Measurements from ENCODE around the gene ADAMTSL4. TPM values are rescaled to one million over a fixed set of nuclear protein-coding genes. Genes with fewer than 3 reads are reported as not detected.

The ADAMTSL4 gene
- total and polyA plus RNA-seq, 2 of the 8 experiments (the other 6 are each of a cell fraction or from before 2014, with no cell fraction given), result 4.2 to 5.4 TPM

GRCh38 chr1:150514913-150515327 lies 34.3 kb upstream of the ADAMTSL4 start:
- peak overlapping the region; percentile 86 for H2AFZ ChIP-seq (ENCODE audit: low read length)
- peak overlapping the region; percentile 100; the same call in 1 of the 2 replicates for H2BK15ac ChIP-seq (ENCODE audit: low read length)
- peak overlapping the region; percentile 72 to 91 (median 82) for H3K4me3 ChIP-seq (ENCODE audit: extremely low read depth in 1 of 4, insufficient read depth in 2 of 4, low read depth in 3 of 4, low read length in 4 of 4)
- no peaks in the 10 kb centered on the region for H4K20me1 ChIP-seq (replicated peaks in 1 of 2; ENCODE audit: control insufficient read depth in 1 of 2, insufficient read depth in 2 of 2, low read length in 2 of 2)
- no peaks in the 10 kb centered on the region for H3K36me3 ChIP-seq (ENCODE audit: control insufficient read depth in 2 of 4, insufficient read depth in 4 of 4, low read length in 3 of 4)
- no peak overlapping the region for H2BK20ac ChIP-seq (ENCODE audit: low read length)
- H4K5ac ChIP-seq (ENCODE audit: insufficient read length, low read depth, low read length), result no peak overlapping the region
- H3K18ac ChIP-seq (ENCODE audit: extremely low read depth, low read length), result peak overlapping the region; percentile 72; the same call in 1 of the 2 replicates
- H3K4me2 ChIP-seq (ENCODE audit: insufficient read depth in 1 of 2, low read depth in 2 of 2, low read length in 2 of 2), result peak overlapping the region; percentile 88 to 91
- no peak overlapping the region for H2AK5ac ChIP-seq (ENCODE audit: low read depth, low read length)
- no peaks in the 10 kb centered on the region for H3K9me3 ChIP-seq (ENCODE audit: insufficient read depth in 2 of 2, low read depth in 1 of 2, low read length in 1 of 2)
- POLR2A ChIA-PET (ENCODE audit: partially characterized antibody), result interaction anchor here (0.6 to 2.4 kb wide), 13 partner anchors 13 to 259 kb away, joined by 3 to 10 read pairs (median 4); partner anchors contain the start of genes ADAMTSL4, MCL1 and RPRD2
- no peak for DNase-seq (ENCODE audit: low read depth in 1 of 2, low spot score in 2 of 2)
- peak overlapping the region; percentile 79 for H3K56ac ChIP-seq (replicated peaks; ENCODE audit: insufficient read length, low read depth, low read length)
- no peak overlapping the region for H4K91ac ChIP-seq (replicated peaks; ENCODE audit: insufficient read length, low read length)
- H2BK120ac ChIP-seq (replicated peaks; ENCODE audit: low read depth, low read length), result no peak overlapping the region
- no peak overlapping the region for H3K27ac ChIP-seq (ENCODE audit: low read depth, low read length)
- H3K27me3 ChIP-seq (replicated peaks in 1 of 4; ENCODE audit: control insufficient read depth in 3 of 4, extremely low read depth in 1 of 4, insufficient read depth in 3 of 4, low read length in 3 of 4), result no peaks in the 10 kb centered on the region; a peak in 1 of 7 replicates
- no peak overlapping the region for H2BK5ac ChIP-seq (ENCODE audit: low read depth, low read length)
- peak overlapping the region; percentile 55; the same call in 1 of the 2 replicates for H2BK12ac ChIP-seq (ENCODE audit: low read depth, low read length)
- FAIRE-seq, result no peak
- no peaks in the 10 kb centered on the region for H3K79me1 ChIP-seq (ENCODE audit: low read depth, low read length)
- H3K4ac ChIP-seq (replicated peaks; ENCODE audit: insufficient read length, low read depth, low read length), result no peak overlapping the region
- peaks cover 0 to 4% (median 3%) of the 10 kb centered on the region in 4 experiments; a peak in 5 of 7 replicates for H3K4me1 ChIP-seq (replicated peaks in 1 of 4; ENCODE audit: control insufficient read depth in 3 of 4, insufficient read depth in 4 of 4, low read length in 3 of 4)
- no peaks in the 10 kb centered on the region for H3K79me2 ChIP-seq (ENCODE audit: control insufficient read depth in 1 of 2, insufficient read depth in 2 of 2, low read length in 2 of 2)
- WGBS, 2 experiments (ENCODE audit: extremely low coverage in 1 of 2, insufficient coverage in 1 of 2, insufficient read length in 1 of 2, insufficient replicate concordance in 2 of 2, low coverage in 1 of 2, low lambda C conversion rate in 2 of 2, missing lambda C conversion rate in 1 of 2), result 44% methylated on average over 21 of the region's 21 CpGs; no CpG with 5 or more reads in 1 of the 2 experiments
- H3K9ac ChIP-seq (replicated peaks in 1 of 4; ENCODE audit: extremely low read depth in 1 of 4, low read depth in 3 of 4, low read length in 3 of 4), result peak overlapping the region in 3 of 4 experiments; percentile 48 to 73 (median 55); a peak in 6 of 7 replicates
- CTCF ChIA-PET (ENCODE audit: partially characterized antibody), result interaction anchor here (1.4 to 22.4 kb wide), 5 partner anchors 11 to 45 kb away, joined by 3 to 253 read pairs (median 4); no protein-coding TSS in a partner anchor
- H3K14ac ChIP-seq (ENCODE audit: insufficient read length), result no peak overlapping the region
- no peak overlapping the region for H3K23ac ChIP-seq (ENCODE audit: insufficient read length)
- H3K23me2 ChIP-seq (ENCODE audit: low read depth, low read length), result peaks cover 5% of the 10 kb centered on the region
- peak overlapping the region; percentile 45; the same call in 1 of the 2 replicates for H4K8ac ChIP-seq (ENCODE audit: extremely low read depth, insufficient read depth, low read length)
- no peak for TF ChIP-seq TAF1 (IDR thresholded peaks at IDR 0.05; ENCODE audit: low read depth, low read length)
- TF ChIP-seq, protein P1, sequence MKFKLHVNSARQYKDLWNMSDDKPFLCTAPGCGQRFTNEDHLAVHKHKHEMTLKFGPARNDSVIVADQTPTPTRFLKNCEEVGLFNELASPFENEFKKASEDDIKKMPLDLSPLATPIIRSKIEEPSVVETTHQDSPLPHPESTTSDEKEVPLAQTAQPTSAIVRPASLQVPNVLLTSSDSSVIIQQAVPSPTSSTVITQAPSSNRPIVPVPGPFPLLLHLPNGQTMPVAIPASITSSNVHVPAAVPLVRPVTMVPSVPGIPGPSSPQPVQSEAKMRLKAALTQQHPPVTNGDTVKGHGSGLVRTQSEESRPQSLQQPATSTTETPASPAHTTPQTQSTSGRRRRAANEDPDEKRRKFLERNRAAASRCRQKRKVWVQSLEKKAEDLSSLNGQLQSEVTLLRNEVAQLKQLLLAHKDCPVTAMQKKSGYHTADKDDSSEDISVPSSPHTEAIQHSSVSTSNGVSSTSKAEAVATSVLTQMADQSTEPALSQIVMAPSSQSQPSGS (IDR thresholded peaks at IDR 0.05; ENCODE audit: low read length), result no peak
- no peak for TF ChIP-seq EGR1 (IDR thresholded peaks at IDR 0.05; ENCODE audit: borderline replicate concordance, low read depth, low read length)
- TF ChIP-seq CBX5 (IDR thresholded peaks at IDR 0.05; ENCODE audit: low read depth, low read length), result no peak
- no peak for TF ChIP-seq CTCF (IDR thresholded peaks at IDR 0.05; ENCODE audit: control extremely low read depth in 1 of 3, insufficient read depth in 1 of 3, low read depth in 1 of 3, low read length in 3 of 3)
- no peak for TF ChIP-seq CREB1 (IDR thresholded peaks at IDR 0.05)
- TF ChIP-seq KDM4A (IDR thresholded peaks at IDR 0.05; ENCODE audit: low read depth, low read length, severe bottlenecking), result no peak
- TF ChIP-seq HDAC2 (IDR thresholded peaks at IDR 0.05; ENCODE audit: borderline replicate concordance in 1 of 2, low read depth in 2 of 2, low read length in 2 of 2), result no peak
- TF ChIP-seq SIRT6 (IDR thresholded peaks at IDR 0.05; ENCODE audit: low read length), result no peak
